IMR-90 (cell line): Measurements from ENCODE around the gene STXBP2. TPM values are rescaled to one million over a fixed set of nuclear protein-coding genes. Genes with fewer than 3 reads are reported as not detected.

Experiments used
- ATAC-seq: fragments of 200-7000 bp; cut with Tn5 transposase; 2 replicates; pipeline ENCODE4 v1.9.1; 2020; ENCODE audit warnings: low read depth, mild to moderate bottlenecking, moderate library complexity
- BruUV-seq: library from RNA; stranded (reverse); fragments of 400-500 nt; replicated peaks from 2 replicates; lab custom pipeline; 2021; lab: Mats Ljungman, UMichigan
- CTCF ChIA-PET: fragments of 300-600 bp; formaldehyde crosslinking; extraction: SDS; loops from one replicate; lab custom pipeline; 2021; ENCODE audit warnings: antibody characterized with exemption; lab: Yijun Ruan, JAX
- POLR2A ChIA-PET: fragments of 300-600 bp; sonication (Branson Sonifier 250); formaldehyde crosslinking; loops from one replicate; lab custom pipeline; 2022; ENCODE audit warnings: antibody characterized with exemption; ENCODE audit not compliant: unreplicated experiment; lab: Charles Lee
- DNase-seq: peaks from one replicate; pipeline ENCODE4 v3.0.0; 2013
- H2AFZ ChIP-seq: replicated peaks from 2 replicates; pipeline ENCODE3; 2013; ENCODE audit warnings: low read length, mild to moderate bottlenecking; ENCODE audit not compliant: poor library complexity
- H2AK5ac ChIP-seq: 2 replicates; pipeline ENCODE4 v1.6.1; 2013; ENCODE audit warnings: low read depth, low read length, inconsistent platforms
- H2AK9ac ChIP-seq: replicated peaks from 2 replicates; pipeline ENCODE3; 2013; ENCODE audit warnings: mild to moderate bottlenecking, low read depth, low read length, moderate library complexity; ENCODE audit not compliant: poor library complexity
- H2BK120ac ChIP-seq: 2 replicates; pipeline ENCODE4 v1.6.1; 2013; ENCODE audit warnings: low read depth, low read length, inconsistent platforms
- H2BK15ac ChIP-seq: 3 replicates; pipeline ENCODE4 v1.6.1; 2013; ENCODE audit warnings: low read depth, low read length, inconsistent platforms
- H2BK20ac ChIP-seq: 2 replicates; pipeline ENCODE4 v1.6.1; 2013; ENCODE audit warnings: low read depth, mild to moderate bottlenecking, inconsistent platforms, low read length, moderate library complexity
- H2BK5ac ChIP-seq: 2 replicates; pipeline ENCODE4 v1.6.1; 2013; ENCODE audit warnings: mild to moderate bottlenecking, low read depth, low read length, inconsistent platforms; ENCODE audit not compliant: poor library complexity, severe bottlenecking
- H3K14ac ChIP-seq: replicated peaks from 2 replicates; pipeline ENCODE4 v1.6.1; 2013; ENCODE audit warnings: low read depth, low read length, inconsistent platforms
- H3K18ac ChIP-seq: 2 replicates; pipeline ENCODE4 v1.6.1; 2013; ENCODE audit warnings: low read depth, low read length, control low read depth
- H3K23ac ChIP-seq: 2 replicates; pipeline ENCODE4 v1.6.1; 2013; ENCODE audit warnings: low read depth, low read length, inconsistent platforms
- H3K27ac ChIP-seq: 2 replicates; pipeline ENCODE4 v1.5.1; 2013; ENCODE audit warnings: mild to moderate bottlenecking, control low read depth, low read length; ENCODE audit not compliant: insufficient read depth
- H3K27me3 ChIP-seq: 2 replicates; pipeline ENCODE4 v1.6.1; 2013; ENCODE audit warnings: low read length; ENCODE audit not compliant: control insufficient read depth, insufficient read depth
- H3K36me3 ChIP-seq: 2 replicates; pipeline ENCODE4 v1.6.1; 2013; ENCODE audit warnings: low read length, mixed read lengths; ENCODE audit not compliant: control insufficient read depth, insufficient read depth
- H3K4ac ChIP-seq: 2 replicates; pipeline ENCODE4 v1.6.1; 2013; ENCODE audit warnings: low read depth, low read length, inconsistent platforms
- H3K4me1 ChIP-seq: 2 replicates; pipeline ENCODE4 v1.6.1; 2013; ENCODE audit warnings: low read length, mixed read lengths; ENCODE audit not compliant: control insufficient read depth, insufficient read depth
- H3K4me2 ChIP-seq: 2 replicates; pipeline ENCODE4 v1.6.1; 2013; ENCODE audit warnings: low read depth, mild to moderate bottlenecking, control low read depth, low read length, moderate library complexity
- H3K4me3 ChIP-seq: 2 replicates; pipeline ENCODE4 v1.5.1; 2013; ENCODE audit warnings: low read depth, mild to moderate bottlenecking, control low read depth, low read length, moderate library complexity; ENCODE audit not compliant: insufficient read depth
- H3K56ac ChIP-seq: 2 replicates; pipeline ENCODE4 v1.6.1; 2013; ENCODE audit warnings: low read length, inconsistent platforms; ENCODE audit not compliant: insufficient read depth; ENCODE audit errors: extremely low read depth
- H3K79me1 ChIP-seq, 2 experiments: 2 replicates each; pipeline ENCODE4 v1.6.1; 2013; ENCODE audit warnings: low read length in 2 of 2, inconsistent platforms in 1 of 2, low read depth in 1 of 2
- H3K9ac ChIP-seq: 2 replicates; pipeline ENCODE4 v1.6.1; 2013; ENCODE audit warnings: low read depth, low read length, control low read depth
- H3K9me1 ChIP-seq: 2 replicates; pipeline ENCODE4 v1.6.1; 2013; ENCODE audit warnings: low read length, inconsistent platforms; ENCODE audit not compliant: insufficient read depth
- H3K9me3 ChIP-seq: 2 replicates; pipeline ENCODE4 v1.6.1; 2013; ENCODE audit warnings: low read length; ENCODE audit not compliant: control insufficient read depth, insufficient read depth
- H4K20me1 ChIP-seq: 2 replicates; pipeline ENCODE4 v1.6.1; 2013; ENCODE audit warnings: low read length, inconsistent platforms; ENCODE audit not compliant: insufficient read depth
- H4K5ac ChIP-seq: 2 replicates; pipeline ENCODE4 v1.6.1; 2013; ENCODE audit warnings: mild to moderate bottlenecking, low read depth, low read length, control low read depth
- H4K8ac ChIP-seq, 2 experiments: 2 replicates each; pipeline ENCODE4 v1.6.1; 2013; ENCODE audit warnings: low read depth in 2 of 2, low read length in 2 of 2, control low read depth in 1 of 2, inconsistent platforms in 1 of 2
- H4K91ac ChIP-seq: 2 replicates; pipeline ENCODE4 v1.6.1; 2013; ENCODE audit warnings: low read depth, low read length, inconsistent platforms; ENCODE audit not compliant: insufficient read depth
- BHLHE40 ChIP-seq: fragments of 150-350 bp; IDR thresholded peaks from 2 replicates; pipeline ENCODE4 v1.6.1; 2016; ENCODE audit warnings: mild to moderate bottlenecking, low read depth, low read length
- CEBPB ChIP-seq: IDR thresholded peaks from 2 replicates; pipeline ENCODE4 v1.6.1; 2012; ENCODE audit warnings: low read depth, low read length, improper control_type of control experiment
- CHD1 ChIP-seq: IDR thresholded peaks from 2 replicates; pipeline ENCODE4 v1.6.1; 2012; ENCODE audit warnings: low read depth, low read length, improper control_type of control experiment
- ELK1 ChIP-seq: fragments of 150-350 bp; IDR thresholded peaks from 2 replicates; pipeline ENCODE4 v1.6.1; 2016; ENCODE audit warnings: low read depth, mild to moderate bottlenecking, low read length, moderate library complexity, borderline replicate concordance
- MAFK ChIP-seq: IDR thresholded peaks from 2 replicates; pipeline ENCODE4 v1.6.1; 2012; ENCODE audit warnings: low read depth, low read length, improper control_type of control experiment
- MAZ ChIP-seq: IDR thresholded peaks from 2 replicates; pipeline ENCODE4 v1.6.1; 2012; ENCODE audit warnings: low read depth, mild to moderate bottlenecking, low read length, improper control_type of control experiment, moderate library complexity, borderline replicate concordance
- RAD21 ChIP-seq: IDR thresholded peaks from 2 replicates; pipeline ENCODE4 v1.6.1; 2012; ENCODE audit warnings: low read length, improper control_type of control experiment
- USF2 ChIP-seq: fragments of 150-350 bp; IDR thresholded peaks from 2 replicates; pipeline ENCODE4 v1.6.1; 2017; ENCODE audit warnings: mild to moderate bottlenecking, antibody characterized with exemption, low read length, low read depth
- WGBS, 2 experiments: methylation state at CpG; one replicate each; pipeline versions ENCODE4 v1.1.5 to v1.1.7; 2013; ENCODE audit warnings: missing lambda C conversion rate in 2 of 2; ENCODE audit not compliant: insufficient read length in 1 of 2; ENCODE audit errors: extremely low coverage in 2 of 2; 5-methylcytosine and 5-hydroxymethylcytosine counted together
- dilution Hi-C: fragments of 300-500 bp; cut with HindIII; formaldehyde crosslinking; loops from one replicate; pipeline ENCODE4 v1.14.3; 2018; ENCODE audit warnings: low sequenced_read_pairs; ENCODE audit not compliant: unreplicated experiment
- in situ Hi-C: fragments of 300-500 bp; cut with MboI; formaldehyde crosslinking; loops from 3 replicates; pipeline ENCODE4 v1.14.3; 2019; ENCODE audit warnings: low sequenced_read_pairs, inconsistent platforms, mixed read lengths
- intact Hi-C: fragments of 100-400 bp; cut with micrococcal nuclease; formaldehyde crosslinking; loops from 2 replicates; pipeline ENCODE4 v1.10.0; 2022
- polyA plus RNA-seq, 3 experiments: library from polyadenylated mRNA; depleted of rRNA; stranded (reverse); fragments of >200 nt; gene quantifications; 2 replicates each; pipeline ENCODE4 v1.2.3, GENCODE V29; 2012; ENCODE audit warnings: low replicate concordance in 1 of 3
- total RNA-seq: library from RNA; depleted of rRNA; stranded (reverse); fragments of >200 nt; gene quantifications from 2 replicates; pipeline ENCODE4 v1.2.3, GENCODE V29; 2012

The STXBP2 gene
- total and polyA plus RNA-seq, 2 of the 4 experiments (the other 2 are of a cell fraction), result 3.9 to 12.6 TPM

- H3K4me1 ChIP-seq, result no peaks in the 10 kb centered on the region
- no peak overlapping the region for H3K18ac ChIP-seq
- H3K23ac ChIP-seq, result no peak overlapping the region
- no peak overlapping the region for H2BK120ac ChIP-seq
- CTCF ChIA-PET, result no interaction called here
- peaks cover 5% of the 10 kb centered on the region; the same call in 1 of the 2 replicates for H4K20me1 ChIP-seq
- no TSS peak for BruUV-seq
- no peak overlapping the region for H2BK5ac ChIP-seq
- no peak overlapping the region for H2BK15ac ChIP-seq
- H3K56ac ChIP-seq, result no peak overlapping the region
- intact Hi-C loops (no loop called here), dilution Hi-C loops (no loop called here), in situ Hi-C loops (no loop called here)
- H3K4ac ChIP-seq, result no peak overlapping the region
- H3K9me3 ChIP-seq, result no peaks in the 10 kb centered on the region
- no CpG with 5 or more reads among the region's 20 CpGs for WGBS, 2 experiments
- ATAC-seq, result no peak
- H4K8ac ChIP-seq, result no peak overlapping the region
- H3K27ac ChIP-seq, result no peak overlapping the region
- no peak overlapping the region for H3K14ac ChIP-seq
- no peak for TF ChIP-seq CHD1
- no peak for TF ChIP-seq MAZ
- no peak for TF ChIP-seq MAFK
- TF ChIP-seq ELK1, result no peak
- TF ChIP-seq RAD21, result no peak
- TF ChIP-seq CEBPB, result no peak
- no peak for TF ChIP-seq USF2
- TF ChIP-seq BHLHE40, result no peak
- POLR2A ChIA-PET, result no interaction called here
- H2BK20ac ChIP-seq, result no peak overlapping the region
- no peak overlapping the region for H3K9ac ChIP-seq
- no peak overlapping the region for H4K91ac ChIP-seq
- H2AK5ac ChIP-seq, result no peak overlapping the region
- peaks cover 7% of the 10 kb centered on the region; the same call in 1 of the 2 replicates for H3K9me1 ChIP-seq
- no peak for DNase-seq
- no peak overlapping the region for H2AFZ ChIP-seq
- H3K79me1 ChIP-seq, result no peaks in the 10 kb centered on the region
- H3K4me2 ChIP-seq, result no peak overlapping the region
- no peaks in the 10 kb centered on the region for H3K36me3 ChIP-seq
- H3K27me3 ChIP-seq, result peaks cover 3% of the 10 kb centered on the region; the same call in 1 of the 2 replicates
- H2AK9ac ChIP-seq, result no peak overlapping the region
- no peak overlapping the region for H3K4me3 ChIP-seq
- no peak overlapping the region for H4K5ac ChIP-seq
Measured at GRCh38 chr19:7644550-7644877, 7.6 kb downstream of the STXBP2 start.
